GM12864 (cell line): ENCODE measurements around the gene UNCX.

ENCODE experiments used
- DNase-seq: peaks from one replicate; pipeline ENCODE4 v3.0.0-alpha.2; 2011; ENCODE audit warnings: low read depth
- H3K4me3 ChIP-seq: 2 replicates; pipeline ENCODE4 v1.5.1; 2011; ENCODE audit warnings: mild to moderate bottlenecking, low read depth, low read length, control low read depth
- CTCF ChIP-seq: IDR thresholded peaks from 2 replicates; pipeline ENCODE4 v1.5.1; 2011; ENCODE audit warnings: low read depth, mild to moderate bottlenecking, moderate library complexity, low read length, control low read depth, inconsistent platforms; ENCODE audit errors: missing control alignments

The UNCX gene

GRCh38 chr7:1264345-1265280, 31.9 kb downstream of the UNCX start:
- no peak for DNase-seq
- no peak overlapping the region for H3K4me3 ChIP-seq
- TF ChIP-seq CTCF: no peak

GRCh38 chr7:1267016-1267900, 34.6 kb downstream of the UNCX start:
- TF ChIP-seq CTCF: no peak
- no peak overlapping the region for H3K4me3 ChIP-seq
- no peak for DNase-seq

- H3K4me3 ChIP-seq: no peak overlapping the region
- no peak for TF ChIP-seq CTCF
- DNase-seq: no peak
Observed at GRCh38 chr7:1268076-1268815, 35.6 kb downstream of the UNCX start.

GRCh38 chr7:1268866-1269265, 36.2 kb downstream of the UNCX start:
- H3K4me3 ChIP-seq: no peak overlapping the region
- no peak for DNase-seq
- TF ChIP-seq CTCF: no peak

- DNase-seq: no peak
- no peak overlapping the region for H3K4me3 ChIP-seq
- TF ChIP-seq CTCF: no peak
Observed at GRCh38 chr7:1269336-1269890, 36.7 kb downstream of the UNCX start.

- no peak overlapping the region for H3K4me3 ChIP-seq
- TF ChIP-seq CTCF: no peak
- no peak for DNase-seq
Observed at GRCh38 chr7:1270181-1270580, 37.5 kb downstream of the UNCX start.
